HCT116 (cell line): ENCODE results near the gene ZNF431. TPM values are rescaled to one million over a fixed set of nuclear protein-coding genes. Genes with fewer than 3 reads are reported as not detected.

Experiments used
- ATAC-seq: fragments of 200-7000 bp; cut with Tn5 transposase; 2 replicates; pipeline ENCODE4 v1.9.1; 2020; ENCODE audit warnings: mild to moderate bottlenecking, moderate library complexity
- BruUV-seq: library from RNA; stranded (reverse); fragments of 400-500 nt; replicated peaks from 2 replicates; lab custom pipeline; 2021; lab: Mats Ljungman, UMichigan
- CTCF ChIA-PET: fragments of 300-600 bp; sonication (Branson Sonifier 250); formaldehyde crosslinking; loops from one replicate; lab custom pipeline; 2021; ENCODE audit warnings: antibody characterized with exemption; lab: Charles Lee
- POLR2A ChIA-PET: fragments of 300-600, 350-600 bp; sonication (Branson Sonifier 250); formaldehyde crosslinking; loops from one replicate; lab custom pipeline; 2021; ENCODE audit warnings: antibody characterized with exemption; lab: Charles Lee
- RAD21 ChIA-PET, 2 experiments: fragments of 300-600 bp; sonication (Branson Sonifier 250); formaldehyde crosslinking; loops; one replicate each; lab custom pipeline; 2023; ENCODE audit warnings: low total read pairs in 2 of 2; ENCODE audit not compliant: uncharacterized antibody in 2 of 2, unreplicated experiment in 2 of 2, low non-redundant PET in 1 of 2; lab: Charles Lee
- DNase-seq: peaks from one replicate; pipeline ENCODE4 v3.0.0-alpha.2; 2010; ENCODE audit warnings: low read depth, low spot score
- H2AFZ ChIP-seq: fragments of 200-600 bp; shearing (Covaris generic), sonication (generic); 2 replicates; pipeline ENCODE4 v1.6.1; 2017; ENCODE audit warnings: low read depth, mixed run types, mixed read lengths, antibody characterized with exemption, low read length; ENCODE audit not compliant: poor library complexity, severe bottlenecking
- H3K27ac ChIP-seq: 2 replicates; pipeline ENCODE4 v1.5.1; 2012; ENCODE audit warnings: low read depth, low read length
- H3K27me3 ChIP-seq: fragments of 200-600 bp; sonication (generic); 2 replicates; pipeline ENCODE4 v1.6.1; 2016; ENCODE audit warnings: mixed run types, low read length, mixed read lengths; ENCODE audit not compliant: insufficient read depth
- H3K36me3 ChIP-seq, 2 experiments: fragments of 200-500 bp in 1 of 2; fragments of 200-600 bp in 1 of 2; sonication (Bioruptor generic) in 1 of 2; sonication (generic) in 1 of 2; 2 replicates each; pipeline versions ENCODE4 v1.5.1 to v1.6.1; 2014 to 2016; ENCODE audit warnings: low read length in 2 of 2, inconsistent platforms in 1 of 2, mixed read lengths in 1 of 2, mixed run types in 1 of 2; ENCODE audit not compliant: insufficient read depth in 2 of 2, control insufficient read depth in 1 of 2
- H3K4me1 ChIP-seq, 2 experiments: fragments of 200-600 bp in 1 of 2; sonication (generic) in 1 of 2; 2 replicates each; pipeline versions ENCODE4 v1.5.1 to v1.6.1; 2012 to 2017; ENCODE audit warnings: low read length in 2 of 2, inconsistent platforms in 1 of 2, mild to moderate bottlenecking in 1 of 2, mixed read lengths in 1 of 2, mixed run types in 1 of 2, moderate library complexity in 1 of 2; ENCODE audit not compliant: insufficient read depth in 2 of 2, control insufficient read depth in 1 of 2
- H3K4me2 ChIP-seq: fragments of 200-600 bp; sonication (generic); 2 replicates; pipeline ENCODE4 v1.6.1; 2017; ENCODE audit warnings: mixed run types, low read length, mixed read lengths
- H3K4me3 ChIP-seq, 2 experiments: fragments of 200-600 bp in 1 of 2; sonication (generic) in 1 of 2; replicated peaks in 1 of 2; 2 replicates each; pipeline ENCODE4 v1.5.1; 2011 to 2016; ENCODE audit warnings: low read length in 2 of 2, control low read depth in 1 of 2, low read depth in 1 of 2, mild to moderate bottlenecking in 1 of 2, mixed read lengths in 1 of 2, mixed run types in 1 of 2
- H3K79me2 ChIP-seq: fragments of 200-600 bp; sonication (generic); 2 replicates; pipeline ENCODE4 v1.6.1; 2017; ENCODE audit warnings: mild to moderate bottlenecking, mixed run types, low read length, moderate library complexity, mixed read lengths; ENCODE audit not compliant: insufficient read depth
- H3K9ac ChIP-seq: fragments of 200-600 bp; sonication (generic); 2 replicates; pipeline ENCODE4 v1.6.1; 2016; ENCODE audit warnings: low read length, mixed read lengths
- H3K9me2 ChIP-seq: fragments of 200-600 bp; sonication (generic), shearing (Covaris generic); 2 replicates; pipeline ENCODE4 v1.6.1; 2017; ENCODE audit warnings: mixed run types, mild to moderate bottlenecking, moderate library complexity; ENCODE audit not compliant: insufficient read depth
- H3K9me3 ChIP-seq, 2 experiments: fragments of 200-500 bp in 1 of 2; fragments of 200-600 bp in 1 of 2; sonication (Bioruptor generic) in 1 of 2; sonication (generic) in 1 of 2; 2 replicates each; pipeline ENCODE4 v1.6.1; 2014 to 2017; ENCODE audit warnings: low read length in 2 of 2, mixed read lengths in 2 of 2, inconsistent platforms in 1 of 2, low read depth in 1 of 2, mild to moderate bottlenecking in 1 of 2, mixed run types in 1 of 2, moderate library complexity in 1 of 2; ENCODE audit not compliant: control insufficient read depth in 1 of 2, insufficient read depth in 1 of 2
- H4K20me1 ChIP-seq: fragments of 200-600 bp; sonication (generic), shearing (Covaris generic); 2 replicates; pipeline ENCODE4 v1.6.1; 2017; ENCODE audit warnings: mixed run types, mild to moderate bottlenecking, moderate library complexity; ENCODE audit not compliant: insufficient read depth
- CBX3 ChIP-seq: IDR thresholded peaks from 2 replicates; pipeline ENCODE4 v1.6.1; 2012; ENCODE audit warnings: low read depth
- CTCF ChIP-seq, 3 experiments: fragments of 200-600 bp in 1 of 3; sonication (generic) in 1 of 3; IDR thresholded peaks in 2 of 3; conservative IDR thresholded peaks in 1 of 3; 2 replicates each; pipeline ENCODE4 v1.5.1; 2012 to 2017; ENCODE audit warnings: low read depth in 2 of 3, low read length in 2 of 3, antibody characterized with exemption in 1 of 3, borderline replicate concordance in 1 of 3, control low read depth in 1 of 3, mild to moderate bottlenecking in 1 of 3, mixed read lengths in 1 of 3, mixed run types in 1 of 3, moderate library complexity in 1 of 3; ENCODE audit not compliant: insufficient read depth in 1 of 3
- EZH2 ChIP-seq: fragments of 200-600 bp; sonication (generic); IDR thresholded peaks from 2 replicates; pipeline ENCODE4 v1.6.1; 2017; ENCODE audit warnings: antibody characterized with exemption, mixed run types
- EZH2phosphoT487 ChIP-seq: fragments of 200-600 bp; IDR thresholded peaks from 2 replicates; pipeline ENCODE4 v1.6.1; 2018; ENCODE audit warnings: antibody characterized with exemption, borderline replicate concordance
- JUND ChIP-seq: IDR thresholded peaks from 2 replicates; pipeline ENCODE4 v1.6.1; 2012
- POLR2A ChIP-seq: IDR thresholded peaks from 2 replicates; pipeline ENCODE4 v1.7.0; 2011; ENCODE audit warnings: borderline replicate concordance; ENCODE audit not compliant: insufficient read depth, insufficient read length; ENCODE audit errors: extremely low read depth
- POLR2AphosphoS5 ChIP-seq: IDR thresholded peaks from 2 replicates; pipeline ENCODE4 v1.6.1; 2011; ENCODE audit warnings: mild to moderate bottlenecking, low read depth, low read length, moderate library complexity
- RAD21 ChIP-seq: IDR thresholded peaks from 2 replicates; pipeline ENCODE4 v1.6.1; 2012; ENCODE audit warnings: low read depth, mild to moderate bottlenecking
- SIN3A ChIP-seq: IDR thresholded peaks from 2 replicates; pipeline ENCODE4 v1.6.1; 2012; ENCODE audit warnings: low read depth
- TCF7L2 ChIP-seq: IDR thresholded peaks from 2 replicates; pipeline ENCODE4 v1.7.0; 2011; ENCODE audit warnings: borderline replicate concordance, inconsistent platforms; ENCODE audit not compliant: insufficient read depth, insufficient read length; ENCODE audit errors: extremely low read depth
- YY1 ChIP-seq: IDR thresholded peaks from 2 replicates; pipeline ENCODE4 v1.6.1; 2011; ENCODE audit warnings: low read length, low read depth, moderate library complexity, mild to moderate bottlenecking; ENCODE audit not compliant: insufficient replicate concordance; ENCODE audit errors: extremely low read depth
- ZBTB33 ChIP-seq: IDR thresholded peaks from 2 replicates; pipeline ENCODE4 v1.6.1; 2011; ENCODE audit warnings: mild to moderate bottlenecking, low read length, moderate library complexity; ENCODE audit not compliant: insufficient replicate concordance; ENCODE audit errors: extremely low read depth
- ZNF274 ChIP-seq: fragments of 200-500 bp; sonication (Bioruptor generic); IDR thresholded peaks from 2 replicates; pipeline ENCODE4 v1.6.1; 2014; ENCODE audit warnings: mild to moderate bottlenecking, low read depth, low read length, inconsistent platforms
- intact Hi-C: fragments of 100-400 bp; cut with micrococcal nuclease; formaldehyde crosslinking; loops from 2 replicates; pipeline ENCODE4 v1.10.0; 2022
- total RNA-seq: library from RNA; stranded (reverse); gene quantifications from one replicate; pipeline ENCODE4 v1.2.1, GENCODE V29; 2021; ENCODE audit not compliant: unreplicated experiment

ZNF431 gene
- total RNA-seq, 1 experiment from 2014 or later, result 9.2 TPM

GRCh38 chr19:21092109-21092508 lies 49.7 kb upstream of the ZNF431 start:
- CTCF ChIA-PET, result no interaction called here
- H3K9ac ChIP-seq, result no peak overlapping the region
- no peak overlapping the region for H3K4me2 ChIP-seq
- no TSS peak for BruUV-seq
- H3K4me1 ChIP-seq, result no peaks in the 10 kb centered on the region
- 0 out of 2 replicates have a peak, but pooled peaks cover 10% of the 10 kb centered on the region for H3K79me2 ChIP-seq
- H3K36me3 ChIP-seq, result peaks cover 0 to 2% of the 10 kb centered on the region in 2 experiments; a peak in 1 of 4 replicates
- H2AFZ ChIP-seq, result no peak overlapping the region
- H4K20me1 ChIP-seq, result no peaks in the 10 kb centered on the region
- H3K9me2 ChIP-seq, result no peaks in the 10 kb centered on the region
- no peak overlapping the region for H3K4me3 ChIP-seq
- intact Hi-C loops, result no loop called here
- TF ChIP-seq ZNF274, result no peak
- ATAC-seq, result no peak
- RAD21 ChIA-PET, result no interaction called here
- no peaks in the 10 kb centered on the region for H3K27me3 ChIP-seq
- DNase-seq, result no peak
- no peak overlapping the region for H3K27ac ChIP-seq
- POLR2A ChIA-PET, result interaction anchor here (1.1 to 1.7 kb wide), 2 partner anchors 8 to 10 kb away, joined by 3 read pairs; partner anchors contain the start of gene ZNF714
- no peaks in the 10 kb centered on the region for H3K9me3 ChIP-seq

- TF ChIP-seq CBX3 (no peak), POLR2A (no peak), JUND (no peak), TCF7L2 (no peak), EZH2 (no peak), YY1 (no peak), CTCF (IDR thresholded peaks at IDR 0.05 in 2 of 3, conservative IDR thresholded peaks at IDR 0.05 in 1 of 3; ENCODE audit: borderline replicate concordance in 1 of 3, insufficient read depth in 1 of 3, low read depth in 2 of 3, low read length in 2 of 3) (no peak), EZH2phosphoT487 (no peak), RAD21 (no peak), ZBTB33 (no peak), POLR2AphosphoS5 (no peak), SIN3A (no peak)
- H3K9me3 ChIP-seq, result no peaks in the 10 kb centered on the region
- RAD21 ChIA-PET, result no interaction called here
- CTCF ChIA-PET, result no interaction called here
- ATAC-seq (no peak), DNase-seq (no peak)
- no TSS peak for BruUV-seq
- no peak overlapping the region for H3K4me3 ChIP-seq
- H3K27ac ChIP-seq, result no peak overlapping the region
- H3K79me2 ChIP-seq, result peaks cover 10% of the 10 kb centered on the region; the same call in 1 of the 2 replicates
- H3K9me2 ChIP-seq, result no peaks in the 10 kb centered on the region
- H3K4me1 ChIP-seq, result no peaks in the 10 kb centered on the region
- intact Hi-C loops, result no loop called here
- no peak overlapping the region for H3K9ac ChIP-seq
- 0 out of 4 replicates have a peak, but pooled peaks cover 0 to 5% of the 10 kb centered on the region in 2 experiments for H3K36me3 ChIP-seq
- POLR2A ChIA-PET, result no interaction called here
- H4K20me1 ChIP-seq, result no peaks in the 10 kb centered on the region
- H3K4me2 ChIP-seq, result no peak overlapping the region
- H3K27me3 ChIP-seq, result no peaks in the 10 kb centered on the region
- no peak overlapping the region for H2AFZ ChIP-seq
These were observed 47.4 kb upstream of the ZNF431 start for GRCh38 chr19:21094347-21095025.
